Kidney tubule cell (primary cell): Measurements from ENCODE around the gene STK16.

Experiments
- DNase-seq: peaks from one replicate; pipeline ENCODE4 v3.0.0-alpha.2; 2018; ENCODE audit warnings: low spot score

STK16 gene

DNA sequence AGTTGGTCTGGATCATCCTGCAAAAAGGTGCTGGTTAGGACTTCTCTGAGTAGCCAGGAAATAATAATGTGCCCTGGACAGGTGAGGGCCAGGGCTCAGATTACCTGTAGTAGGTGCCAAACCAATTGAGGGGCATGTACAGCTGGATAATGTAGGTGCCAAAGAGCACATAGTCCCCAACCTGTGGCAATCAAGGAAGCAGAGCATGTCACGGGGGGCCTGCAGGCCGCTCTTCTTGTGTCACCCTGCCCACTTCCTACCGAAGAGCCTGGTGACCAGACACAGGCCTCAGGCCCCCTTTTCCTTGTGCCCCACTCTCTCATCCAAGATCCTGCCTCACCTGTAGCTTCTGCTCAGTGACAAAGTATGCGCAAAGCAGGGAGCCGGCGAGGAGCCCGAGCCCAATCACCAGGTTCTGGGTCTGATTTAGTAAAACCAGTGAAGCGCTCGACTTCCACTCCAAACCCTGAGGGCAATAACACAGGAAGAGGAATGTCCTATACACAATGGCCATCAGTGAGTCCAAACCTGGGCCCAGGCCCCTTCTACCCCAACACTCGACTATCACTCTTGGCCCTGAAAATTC lies 31.7 kb upstream of the STK16 start:
- DNase-seq, result no peak

GRCh38 chr2:219214141-219214540 lies 31.1 kb upstream of the STK16 start:
- DNase-seq, result no peak

DNA sequence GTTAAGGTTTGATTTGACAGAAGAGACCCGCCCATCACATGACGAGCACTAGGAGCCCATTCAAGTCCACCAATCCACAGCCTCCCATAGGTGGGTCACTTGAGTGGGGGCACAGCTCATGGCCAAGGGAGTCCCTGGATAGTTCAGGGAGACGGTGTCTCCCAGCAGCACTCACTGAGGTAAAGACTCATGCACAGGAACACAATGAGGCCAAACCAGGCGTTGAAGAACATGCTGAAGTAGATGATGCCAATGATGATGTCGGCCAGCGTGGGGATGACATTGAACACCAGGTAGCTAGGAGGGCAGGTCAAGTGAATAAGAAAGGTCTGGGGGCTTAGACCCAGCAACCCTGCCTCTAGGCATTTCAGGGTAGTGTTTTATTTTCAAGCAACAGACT lies 30.5 kb upstream of the STK16 start:
- no peak for DNase-seq

DNA sequence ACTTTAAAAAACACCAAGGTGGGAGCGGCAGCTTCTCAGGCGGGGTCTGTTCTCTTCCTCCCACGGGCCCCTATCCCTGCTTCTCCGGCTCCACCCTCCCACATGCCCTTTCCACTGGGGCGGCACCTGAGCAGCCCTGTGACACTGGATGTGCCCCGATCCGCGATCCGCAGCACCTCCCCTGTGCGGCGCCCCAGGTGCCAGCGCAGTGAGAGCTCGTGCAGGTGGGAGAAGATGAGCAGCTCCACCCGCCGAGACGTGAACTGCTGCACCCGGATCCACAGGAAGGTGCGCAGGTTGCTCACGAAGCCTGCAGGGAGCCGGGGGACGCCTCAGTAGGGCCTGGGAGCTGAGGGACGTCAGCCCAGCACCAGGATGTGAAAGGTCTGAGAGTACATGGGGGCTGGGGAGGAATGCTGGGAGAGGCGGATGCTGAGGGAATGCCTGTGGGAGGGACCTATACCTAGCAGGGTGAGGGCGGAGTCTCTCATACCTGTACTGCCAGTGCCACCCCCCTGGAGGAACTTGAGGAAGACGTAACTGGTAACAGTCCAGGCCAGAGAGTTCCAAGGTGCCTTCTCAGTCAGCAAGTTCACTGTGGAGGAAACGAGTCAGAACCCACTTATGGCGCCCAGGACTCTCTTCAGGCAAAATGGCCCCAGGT lies 29.3 kb upstream of the STK16 start:
- peak; percentile 37 for DNase-seq

DNA sequence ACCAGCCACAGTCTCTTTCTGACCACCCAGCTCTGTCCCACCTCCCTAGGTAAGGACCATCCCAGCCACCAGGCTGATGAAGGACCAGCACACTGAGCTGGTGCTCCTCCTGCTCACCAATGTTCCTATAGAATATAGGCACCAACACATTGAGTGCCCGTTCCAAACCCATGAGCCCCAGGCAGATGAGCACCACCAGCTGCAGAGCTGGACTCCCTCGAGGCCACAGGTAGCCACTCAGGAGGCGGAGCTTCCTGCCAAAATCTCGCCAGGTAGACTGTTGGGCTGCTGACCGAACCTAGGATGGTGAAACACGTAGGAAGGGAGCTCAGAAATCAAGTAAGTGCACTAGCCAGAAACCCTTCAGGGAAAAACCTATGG lies 28.8 kb upstream of the STK16 start:
- no peak for DNase-seq

- DNase-seq, result peak; percentile 75
Measured at GRCh38 chr2:219218217-219218731, 27.0 kb upstream of the STK16 start.

DNA sequence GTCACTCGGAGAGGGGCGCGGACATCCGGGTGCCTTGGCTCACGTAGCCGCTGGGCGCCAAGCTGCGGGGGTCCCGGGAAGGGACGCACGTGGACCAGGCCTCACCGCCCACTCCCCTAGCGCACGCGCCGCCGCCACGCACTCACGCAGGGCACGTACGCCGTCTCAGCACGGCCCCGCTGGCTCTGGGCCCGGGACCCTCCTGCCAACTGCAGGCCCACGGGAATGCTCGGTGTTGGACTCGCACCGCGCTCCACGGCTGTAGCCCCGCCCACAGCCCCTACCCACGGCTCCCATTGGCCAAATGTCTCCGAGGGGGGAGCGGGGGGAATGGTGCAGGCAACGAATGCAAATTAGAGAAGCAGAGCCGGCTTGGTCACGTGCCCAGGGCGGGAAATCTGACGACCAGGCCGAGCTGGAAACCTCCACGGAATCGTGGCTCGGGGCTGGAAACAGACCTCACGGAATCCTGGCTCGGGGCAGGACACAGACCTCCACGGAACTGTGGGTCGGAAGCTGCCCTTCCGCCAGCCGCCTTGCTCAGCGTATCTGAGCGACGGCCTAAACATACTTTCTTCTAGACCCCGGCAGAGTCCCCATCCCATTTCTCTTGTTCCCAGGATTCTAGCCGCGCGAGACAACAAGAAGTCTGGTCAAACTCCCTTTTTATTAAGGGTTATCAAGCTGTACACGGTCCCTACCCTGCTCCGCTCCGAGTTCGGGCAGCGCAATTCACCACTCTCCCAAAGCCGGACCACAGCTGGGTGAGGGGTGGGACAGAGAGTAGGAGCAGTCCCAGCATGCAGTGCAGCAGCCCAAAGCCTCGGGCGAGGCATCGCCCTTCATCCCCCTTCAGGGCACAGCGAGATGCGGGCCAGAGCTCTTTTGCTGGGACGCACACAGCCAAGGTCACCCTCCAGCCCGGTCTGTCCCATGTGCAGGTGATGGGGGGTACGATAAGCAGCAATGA lies 26.3 kb upstream of the STK16 start, which contains the start of gene ABCB6:
Gene ABCB6 (minus strand): TSS at position 227 of the 970 bp plus-strand sequence. CDS start 285 bp downstream, outside the sequence.
- DNase-seq, result peak; percentile 84

GRCh38 chr2:219219784-219220532 lies 25.3 kb upstream of the STK16 start:
- DNase-seq, result no peak

DNA sequence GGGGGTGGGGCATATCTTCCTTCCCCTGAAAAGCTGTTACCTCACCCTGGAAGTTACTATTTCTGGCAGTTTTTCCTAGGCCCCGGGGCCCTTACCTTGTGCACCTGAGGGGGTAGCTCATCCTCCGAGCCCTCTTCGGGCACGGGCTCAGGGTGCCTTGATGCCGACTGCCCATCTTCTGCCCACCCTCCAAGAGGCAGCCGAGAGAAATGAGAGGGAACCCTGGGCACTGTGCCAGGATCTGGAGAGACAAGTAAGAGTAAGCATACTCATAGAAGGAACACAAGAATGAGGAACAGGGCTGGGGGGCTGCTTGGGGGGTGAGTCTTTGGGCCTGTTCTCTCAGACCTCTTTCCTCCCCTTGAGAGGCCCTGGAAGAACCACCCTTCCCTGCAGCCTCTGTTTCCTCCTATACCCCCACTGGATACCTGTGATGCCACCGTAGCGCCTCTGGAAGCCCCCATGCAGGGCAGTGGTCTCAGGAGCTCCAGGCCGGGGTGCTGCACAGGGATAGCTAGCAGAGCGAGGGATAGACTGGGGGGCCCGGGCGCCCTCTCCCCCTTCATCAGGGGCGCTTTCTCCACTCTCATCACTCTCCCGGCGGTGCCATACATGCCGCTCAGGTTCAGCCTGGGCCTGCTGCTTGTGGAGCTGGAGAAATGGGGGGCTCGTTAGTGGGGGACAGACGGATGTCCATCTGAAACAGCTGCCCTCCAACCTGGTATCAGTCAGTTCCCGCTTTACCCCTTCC lies 24.5 kb upstream of the STK16 start:
- DNase-seq, result no peak

- no peak for DNase-seq
Measured at GRCh38 chr2:219221957-219222518, 23.2 kb upstream of the STK16 start.

DNA sequence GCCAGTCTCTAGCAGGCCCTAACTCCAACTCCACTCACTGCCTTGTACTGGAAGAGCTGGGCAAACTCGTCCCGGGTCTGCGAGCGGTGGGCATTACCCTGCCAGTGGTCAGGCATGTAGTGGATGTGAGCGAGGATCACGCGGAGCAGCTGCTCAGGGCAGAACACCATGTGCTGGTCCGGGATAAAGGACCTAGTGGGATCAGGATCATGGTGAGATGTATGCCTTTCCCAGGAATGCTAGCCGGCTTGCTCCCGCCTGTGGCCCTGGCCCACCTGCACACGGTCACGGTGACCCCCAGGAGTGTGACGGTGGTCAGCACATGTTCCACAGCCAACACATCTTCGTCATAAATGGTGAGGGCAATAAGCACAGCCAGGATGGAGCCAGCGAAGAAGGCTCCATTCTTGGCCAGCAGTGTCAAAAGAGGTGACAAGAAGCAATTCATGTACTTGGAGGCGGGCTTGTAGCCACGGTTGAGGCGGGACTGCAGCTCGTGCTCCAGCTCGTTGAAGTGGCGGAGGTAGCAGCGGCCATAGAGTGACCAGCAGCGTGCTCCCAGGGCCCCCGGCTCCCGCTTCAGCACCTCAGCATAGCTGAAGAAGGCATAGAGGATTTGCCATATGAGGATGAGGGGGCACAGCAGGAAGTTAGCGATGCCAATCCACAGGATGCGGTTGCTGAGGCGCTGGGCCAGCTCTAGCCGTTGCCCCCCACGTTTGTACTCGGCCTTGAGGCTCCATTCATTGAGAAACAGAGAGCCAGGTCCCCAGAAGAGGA lies 21.3 kb upstream of the STK16 start:
- no peak for DNase-seq

DNA sequence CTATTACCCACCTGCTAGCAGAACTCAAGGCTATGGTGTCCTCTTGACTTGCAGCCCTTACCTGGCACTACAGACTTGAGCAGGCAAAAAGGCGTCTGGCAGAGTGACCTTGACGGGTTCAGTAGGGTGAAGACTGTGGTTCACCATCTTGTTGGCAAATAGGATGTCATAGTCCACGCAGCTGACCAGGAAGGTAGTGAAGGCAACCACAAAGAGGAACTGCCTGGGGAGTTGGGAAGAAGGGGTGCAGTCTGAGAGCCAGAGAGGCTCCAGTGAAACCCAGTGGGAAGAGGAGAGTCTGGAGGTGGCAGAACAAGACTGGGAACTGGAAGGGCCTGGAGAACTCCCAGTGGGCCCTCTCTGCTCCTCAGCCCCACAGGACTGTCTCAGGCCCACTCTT lies 19.9 kb upstream of the STK16 start:
- no peak for DNase-seq

DNA sequence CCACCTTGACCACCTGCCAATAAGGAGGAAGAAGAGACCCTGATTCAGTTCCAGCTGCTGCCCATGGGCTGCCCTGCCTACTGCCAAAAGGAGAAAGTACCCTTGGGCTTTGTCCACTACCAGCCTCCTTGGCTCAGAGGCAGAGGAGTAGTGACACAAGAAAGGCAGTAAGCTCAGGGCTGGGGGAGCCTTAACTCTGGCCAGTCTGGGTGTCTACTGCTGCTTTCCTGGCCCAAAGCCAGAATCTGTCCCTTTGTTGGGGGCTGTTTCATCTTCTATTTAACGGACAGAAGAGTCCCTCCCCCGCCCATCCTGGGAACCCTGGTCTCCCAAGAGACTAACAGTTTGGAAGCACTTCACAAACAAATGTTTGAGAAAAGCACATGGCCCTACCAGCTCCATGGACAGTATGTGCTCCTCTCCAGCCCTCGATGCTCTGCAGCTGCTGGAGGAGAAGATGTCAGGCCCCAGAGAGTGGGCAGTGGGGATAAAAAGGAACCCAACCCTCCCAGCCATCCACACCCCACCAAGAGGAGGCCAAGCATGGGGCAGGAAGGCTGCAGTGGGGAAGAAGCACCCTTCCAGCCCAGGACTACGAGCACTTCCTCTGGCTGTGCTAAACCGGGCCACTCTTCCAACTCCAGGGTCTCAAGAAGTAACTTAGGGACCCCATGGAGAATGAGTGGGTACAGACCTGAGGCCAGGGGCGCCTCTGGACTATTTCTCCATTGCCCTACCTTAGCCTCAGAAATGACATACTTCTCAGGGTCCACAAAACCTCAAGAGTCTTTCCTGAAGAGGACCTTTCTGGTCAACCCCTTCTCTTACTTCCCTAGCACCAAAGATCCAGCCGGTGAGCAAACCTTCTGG lies 17.0 kb upstream of the STK16 start:
- no peak for DNase-seq

- DNase-seq, result no peak
Measured at GRCh38 chr2:219228911-219229304, 16.4 kb upstream of the STK16 start.

DNA sequence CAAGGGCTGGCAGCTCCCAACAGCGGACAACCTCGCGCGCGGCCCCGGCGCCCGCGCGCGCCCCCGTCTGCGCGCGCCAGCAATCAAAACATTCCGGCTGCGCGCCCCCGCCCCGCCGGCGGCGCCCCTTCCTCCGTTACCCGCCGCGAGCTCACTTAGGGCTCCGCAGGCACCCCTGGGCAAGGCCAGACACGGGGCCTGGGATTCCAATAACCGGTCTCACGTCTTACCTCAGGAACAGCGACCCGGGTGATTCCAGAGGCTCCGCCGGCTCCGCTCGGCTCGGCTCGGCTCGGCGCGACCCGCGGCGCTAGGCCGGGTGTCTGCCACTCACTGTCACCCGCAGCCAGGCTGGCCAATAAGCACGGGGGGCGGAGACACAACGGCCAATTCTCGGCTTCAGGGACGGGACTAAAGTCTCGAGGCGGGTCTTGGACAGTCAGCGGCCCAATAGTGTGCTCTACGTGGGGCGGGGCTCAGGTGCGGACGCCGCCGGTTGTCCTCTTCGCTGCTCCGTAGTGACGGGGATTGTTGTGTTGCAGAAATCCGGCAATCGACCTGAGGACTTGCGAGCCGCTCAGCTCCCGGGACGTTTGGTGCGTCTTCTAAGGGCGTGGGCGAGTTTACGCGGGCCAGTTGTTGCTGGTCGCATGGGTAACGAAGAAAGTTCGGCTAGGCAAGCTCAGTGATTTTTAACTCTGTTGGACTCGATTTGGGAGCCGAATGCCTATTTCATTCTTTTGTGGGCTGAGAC lies 15.8 kb upstream of the STK16 start, which contains the start of the genes ANKZF1 and ATG9A:
Gene ANKZF1 (plus strand): TSS at position 502 of the 754 bp plus-strand sequence. CDS start 452 bp downstream, outside the sequence.
Gene ATG9A (minus strand): TSS at position 332 of the 754 bp plus-strand sequence. CDS start 1,612 bp downstream, outside the sequence.
- DNase-seq, result peak; percentile 99

GRCh38 chr2:219230059-219230540 lies 15.2 kb upstream of the STK16 start:
- DNase-seq, result peak; percentile 84

GRCh38 chr2:219234331-219234730 lies 10.9 kb upstream of the STK16 start:
- no peak for DNase-seq

DNA sequence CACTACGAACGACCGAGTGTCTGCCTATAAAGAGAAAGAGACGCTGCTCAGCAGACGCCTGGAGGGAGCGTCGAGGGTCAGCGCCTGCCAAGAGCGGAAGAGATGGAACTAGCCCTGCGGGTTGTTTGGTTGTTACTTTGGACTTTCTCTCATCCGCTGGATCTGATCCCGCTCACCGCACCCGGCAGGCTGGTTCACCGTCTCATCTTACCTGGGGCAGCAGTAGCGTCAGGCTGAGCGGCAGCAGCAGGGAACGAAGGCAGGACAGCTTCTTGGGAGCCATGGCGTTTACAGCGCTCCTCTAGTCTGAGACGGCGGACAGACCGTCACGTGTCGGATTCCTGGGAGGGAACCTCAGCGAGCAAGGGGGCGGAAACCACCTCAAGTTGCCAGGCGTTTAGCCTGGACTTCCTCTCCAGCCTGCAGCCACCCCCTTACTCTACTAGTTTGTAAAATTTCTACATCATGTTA lies 2.0 kb upstream of the STK16 start:
- peak; percentile 61 for DNase-seq
